K562 (cell line): ENCODE data around the gene ZNF143. TPM values are rescaled to one million over a fixed set of nuclear protein-coding genes. Genes with fewer than 3 reads are reported as not detected.

Source experiments
- E2F6 ChIP-seq, 2 experiments: IDR thresholded peaks; 2 replicates each; pipeline ENCODE4 v1.6.1; 2011; ENCODE audit warnings: borderline replicate concordance in 1 of 2, control low read depth in 1 of 2, low read depth in 1 of 2, low read length in 1 of 2, mild to moderate bottlenecking in 1 of 2, mixed read lengths in 1 of 2, moderate library complexity in 1 of 2; ENCODE audit not compliant: insufficient read depth in 1 of 2, insufficient read length in 1 of 2, poor library complexity in 1 of 2, severe bottlenecking in 1 of 2; ENCODE audit errors: extremely low read depth in 1 of 2
- EHMT2 ChIP-seq: fragments of 450-650 bp; IDR thresholded peaks from 2 replicates; pipeline ENCODE4 v1.6.1; 2018; ENCODE audit warnings: antibody characterized with exemption
- ELF2 ChIP-seq: fragments of 250-450 bp; sonication (Bioruptor Pico); IDR thresholded peaks from 2 replicates; pipeline ENCODE4 v1.5.0; 2021; ENCODE audit warnings: mild to moderate bottlenecking
- FOXJ3 ChIP-seq: sonication (generic); formaldehyde crosslinking; IDR thresholded peaks from 2 replicates; pipeline ENCODE4 v1.4.0; 2020; ENCODE audit warnings: mild to moderate bottlenecking, missing genetic modification reagents
- GABPB1 ChIP-seq: sonication (generic); formaldehyde crosslinking; IDR thresholded peaks from 2 replicates; pipeline ENCODE4 v1.8.0; 2022; ENCODE audit warnings: mild to moderate bottlenecking, missing genetic modification reagents
- ILK ChIP-seq: fragments of 450-650 bp; IDR thresholded peaks from 2 replicates; pipeline ENCODE4 v1.6.1; 2016; ENCODE audit warnings: missing genetic modification characterization, low read depth, mild to moderate bottlenecking, missing compliant biosample characterization, moderate library complexity, borderline replicate concordance
- MTA1 ChIP-seq: fragments of 450-650 bp; IDR thresholded peaks from 2 replicates; pipeline ENCODE4 v1.6.1; 2017; ENCODE audit warnings: borderline replicate concordance
- MYC ChIP-seq, 2 experiments: fragments of 250-450 bp in 1 of 2; sonication (Bioruptor Pico) in 1 of 2; IDR thresholded peaks; 2 replicates each; pipeline versions ENCODE4 v1.5.1 to v1.6.1; 2012 to 2021; ENCODE audit warnings: low read depth in 2 of 2, borderline replicate concordance in 1 of 2, improper control_type of control experiment in 1 of 2, low read length in 1 of 2, mild to moderate bottlenecking in 1 of 2, moderate library complexity in 1 of 2
- NCOR1 ChIP-seq: fragments of 450-650 bp; IDR thresholded peaks from 2 replicates; pipeline ENCODE4 v1.6.1; 2016; ENCODE audit warnings: mild to moderate bottlenecking, moderate library complexity
- NFIX ChIP-seq: fragments of 250-450 bp; sonication (Bioruptor Pico); IDR thresholded peaks from 2 replicates; pipeline ENCODE4 v1.4.0; 2020; ENCODE audit warnings: low read depth, mild to moderate bottlenecking, moderate library complexity
- NR1H2 ChIP-seq: sonication (generic); formaldehyde crosslinking; IDR thresholded peaks from 2 replicates; pipeline ENCODE4 v1.4.0; 2020; ENCODE audit warnings: mild to moderate bottlenecking, missing genetic modification reagents
- PTBP1 ChIP-seq: fragments of 200-400 bp; formaldehyde crosslinking; IDR thresholded peaks from 2 replicates; pipeline ENCODE4 v1.6.1; 2017; ENCODE audit warnings: low read depth, low read length
- RBM34 ChIP-seq: fragments of 200-400 bp; formaldehyde crosslinking; IDR thresholded peaks from 2 replicates; pipeline ENCODE4 v1.6.1; 2018; ENCODE audit warnings: low read length, borderline replicate concordance; ENCODE audit not compliant: insufficient read depth
- SMARCB1 ChIP-seq: IDR thresholded peaks from 2 replicates; pipeline ENCODE4 v1.6.1; 2011; ENCODE audit warnings: improper control_type of control experiment, low read depth; ENCODE audit not compliant: insufficient read length
- THRB ChIP-seq: fragments of 450-650 bp; formaldehyde crosslinking; conservative IDR thresholded peaks from 2 replicates; pipeline ENCODE4 v1.4.0; 2022; ENCODE audit warnings: mild to moderate bottlenecking, missing genetic modification characterization
- TOE1 ChIP-seq, 2 experiments: fragments of 450-650 bp in 1 of 2; sonication (generic) in 1 of 2; formaldehyde crosslinking in 1 of 2; IDR thresholded peaks; 2 replicates each; pipeline versions ENCODE4 v1.7.1 to v1.8.0; 2016 to 2022; ENCODE audit warnings: borderline replicate concordance in 2 of 2, mild to moderate bottlenecking in 2 of 2, antibody characterized with exemption in 1 of 2, inconsistent platforms in 1 of 2, low read depth in 1 of 2, missing genetic modification reagents in 1 of 2, moderate library complexity in 1 of 2
- ZKSCAN8 ChIP-seq: fragments of 200-800 bp; sonication (Bioruptor generic); IDR thresholded peaks from 2 replicates; pipeline ENCODE4 v1.6.1; 2016; ENCODE audit warnings: missing genetic modification characterization, missing compliant biosample characterization
- ZNF384 ChIP-seq: IDR thresholded peaks from 2 replicates; pipeline ENCODE4 v1.6.1; 2012; ENCODE audit warnings: low read depth, low read length, improper control_type of control experiment
- ZNF445 ChIP-seq: fragments of 250-450 bp; sonication (Bioruptor Pico); IDR thresholded peaks from 2 replicates; pipeline ENCODE4 v1.4.0; 2020; ENCODE audit warnings: low read depth, mild to moderate bottlenecking, moderate library complexity
- ZNF511 ChIP-seq: sonication (generic); formaldehyde crosslinking; IDR thresholded peaks from 2 replicates; pipeline ENCODE4 v1.8.0; 2022; ENCODE audit warnings: mild to moderate bottlenecking, missing genetic modification reagents
- polyA plus RNA-seq, 8 experiments: library from polyadenylated mRNA; depleted of rRNA in 4 of 8; stranded (reverse) in 5 of 8; unstranded in 3 of 8; fragments of >200 nt; fragmentation: Nextera tagmentation in 2 of 8; fragmentation: Illumina TruSeq in 1 of 8; extraction: Ambion mirVana in 2 of 8; extraction: Trizol in 1 of 8; gene quantifications; 2 replicates each; pipeline versions ENCODE4 v1.2.1 to v1.2.3, GENCODE V29; 2011 to 2014; ENCODE audit warnings: inconsistent platforms in 1 of 8, missing spikeins in 1 of 8
- total RNA-seq, 7 experiments: library from RNA; depleted of rRNA in 6 of 7; stranded (reverse); fragments of >200 nt in 6 of 7; fragmentation: Illumina TruSeq in 2 of 7; extraction: Trizol in 2 of 7; gene quantifications; 2 replicates each; pipeline versions ENCODE4 v1.2.1 to v1.2.3, GENCODE V29; 2011 to 2021; ENCODE audit warnings: low replicate concordance in 1 of 7
- TF ChIP-seq, protein P1 (sequence below): fragments of 250-450 bp; sonication (Bioruptor Pico); IDR thresholded peaks from 2 replicates; pipeline ENCODE4 v1.8.0; 2021; ENCODE audit warnings: borderline replicate concordance, mild to moderate bottlenecking, moderate library complexity; ENCODE audit not compliant: poor library complexity, severe bottlenecking
- TF ChIP-seq, protein P2 (sequence below): fragments of 450-650 bp; IDR thresholded peaks from 2 replicates; pipeline ENCODE4 v1.6.1; 2016; ENCODE audit warnings: low read depth, mild to moderate bottlenecking, moderate library complexity

Gene ZNF143
- total and polyA plus RNA-seq, 9 of the 15 experiments (the other 6 are each of a cell fraction or from before 2014, with no cell fraction given) = 18.4 to 58.5 (median 27.1) TPM

GRCh38 chr11:9565822-9566560 is 105.2 kb downstream of the ZNF143 start (continued):
- TF ChIP-seq EHMT2 = peak; percentile 76; the same call in 1 of the 2 replicates
- TF ChIP-seq, protein P1, sequence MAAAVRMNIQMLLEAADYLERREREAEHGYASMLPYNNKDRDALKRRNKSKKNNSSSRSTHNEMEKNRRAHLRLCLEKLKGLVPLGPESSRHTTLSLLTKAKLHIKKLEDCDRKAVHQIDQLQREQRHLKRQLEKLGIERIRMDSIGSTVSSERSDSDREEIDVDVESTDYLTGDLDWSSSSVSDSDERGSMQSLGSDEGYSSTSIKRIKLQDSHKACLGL = no peak
- TF ChIP-seq THRB (CRISPR knock-in tag) = 0 out of 2 replicates have a peak, but pooled peaks have one; percentile 42
- TF ChIP-seq MTA1 = peak; percentile 89
- TF ChIP-seq NCOR1 = peak; percentile 90
- peak; percentile 75 for TF ChIP-seq SMARCB1
- TF ChIP-seq NR1H2 (CRISPR knock-in tag) = no peak
- peak; percentile 35; the same call in 1 of the 2 replicates for TF ChIP-seq GABPB1 (CRISPR knock-in tag)
- no peak for TF ChIP-seq NFIX (CRISPR knock-in tag)
- 0 out of 2 replicates have a peak, but pooled peaks have one; percentile 69 for TF ChIP-seq TOE1 (IDR thresholded peaks at IDR 0.05; ENCODE audit: borderline replicate concordance)
- TF ChIP-seq TOE1 (CRISPR knock-in tag; IDR thresholded peaks at IDR 0.05; ENCODE audit: borderline replicate concordance, low read depth) = no peak
- TF ChIP-seq ZNF384 = peak; percentile 97
- no peak for TF ChIP-seq PTBP1
- TF ChIP-seq RBM34 = no peak
- TF ChIP-seq ZNF445 (CRISPR knock-in tag) = 0 out of 2 replicates have a peak, but pooled peaks have one; percentile 50
- TF ChIP-seq, protein P2, sequence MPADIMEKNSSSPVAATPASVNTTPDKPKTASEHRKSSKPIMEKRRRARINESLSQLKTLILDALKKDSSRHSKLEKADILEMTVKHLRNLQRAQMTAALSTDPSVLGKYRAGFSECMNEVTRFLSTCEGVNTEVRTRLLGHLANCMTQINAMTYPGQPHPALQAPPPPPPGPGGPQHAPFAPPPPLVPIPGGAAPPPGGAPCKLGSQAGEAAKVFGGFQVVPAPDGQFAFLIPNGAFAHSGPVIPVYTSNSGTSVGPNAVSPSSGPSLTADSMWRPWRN = peak; percentile 31; the same call in 1 of the 2 replicates
- TF ChIP-seq MYC (IDR thresholded peaks at IDR 0.05; ENCODE audit: low read depth, low read length) = peak; percentile 82
- TF ChIP-seq MYC (CRISPR knock-in tag; IDR thresholded peaks at IDR 0.05; ENCODE audit: borderline replicate concordance, low read depth) = no peak
- peak; percentile 71; the same call in 1 of the 2 replicates for TF ChIP-seq ZKSCAN8 (CRISPR knock-in tag)
- peak; percentile 14 to 47 for TF ChIP-seq E2F6 (IDR thresholded peaks at IDR 0.05; ENCODE audit: borderline replicate concordance in 1 of 2, extremely low read depth in 1 of 2, insufficient read depth in 1 of 2, insufficient read length in 1 of 2, low read depth in 1 of 2, low read length in 1 of 2, poor library complexity in 1 of 2, severe bottlenecking in 1 of 2)
- no peak for TF ChIP-seq ZNF511 (CRISPR knock-in tag)
- no peak for TF ChIP-seq ELF2 (CRISPR knock-in tag)
- no peak for TF ChIP-seq ILK (tag)
- peak; percentile 92 for TF ChIP-seq FOXJ3 (CRISPR knock-in tag)
